H1 (cell line): ENCODE results near the gene MYCBPAP. TPM values are rescaled to one million over a fixed set of nuclear protein-coding genes. Genes with fewer than 3 reads are reported as not detected.

Experiments used
- CTCF ChIA-PET: fragments of 300-600 bp; sonication (Branson Sonifier 250); formaldehyde crosslinking; loops from one replicate; lab custom pipeline; 2021; ENCODE audit not compliant: partially characterized antibody; lab: Charles Lee
- POLR2A ChIA-PET: fragments of 300-600 bp; sonication (Branson Sonifier 250); formaldehyde crosslinking; loops from one replicate; lab custom pipeline; 2021; ENCODE audit warnings: inconsistent platforms; ENCODE audit not compliant: partially characterized antibody; lab: Charles Lee
- DNase-seq, 2 experiments: peaks; one replicate each; pipeline versions ENCODE4 v3.0.0 to v3.0.0-alpha.2; 2010 to 2022; ENCODE audit warnings: low spot score in 2 of 2, low read depth in 1 of 2, mixed read lengths in 1 of 2
- FAIRE-seq: peaks from 2 replicates; lab custom pipeline; 2011; peaks lifted over from hg19 to GRCh38; lab: Jason Lieb, UNC
- H2AFZ ChIP-seq: 2 replicates; pipeline ENCODE4 v1.8.1; 2012; ENCODE audit warnings: low read length, inconsistent platforms
- H2AK5ac ChIP-seq: 2 replicates; pipeline ENCODE4 v1.6.1; 2013; ENCODE audit warnings: low read depth, low read length
- H2BK120ac ChIP-seq: replicated peaks from 2 replicates; pipeline ENCODE3; 2013; ENCODE audit warnings: low read depth, low read length, inconsistent platforms
- H2BK12ac ChIP-seq: 2 replicates; pipeline ENCODE4 v1.6.1; 2013; ENCODE audit warnings: low read depth, low read length
- H2BK15ac ChIP-seq: 2 replicates; pipeline ENCODE4 v1.6.1; 2013; ENCODE audit warnings: low read length
- H2BK20ac ChIP-seq: 2 replicates; pipeline ENCODE4 v1.6.1; 2013; ENCODE audit warnings: low read length
- H2BK5ac ChIP-seq: 2 replicates; pipeline ENCODE4 v1.6.1; 2013; ENCODE audit warnings: low read depth, low read length
- H3K14ac ChIP-seq: 2 replicates; pipeline ENCODE4 v1.6.1; 2013; ENCODE audit warnings: inconsistent platforms; ENCODE audit not compliant: insufficient read length
- H3K18ac ChIP-seq: 2 replicates; pipeline ENCODE4 v1.6.1; 2013; ENCODE audit warnings: low read length; ENCODE audit errors: extremely low read depth
- H3K23ac ChIP-seq: 2 replicates; pipeline ENCODE4 v1.6.1; 2013; ENCODE audit warnings: inconsistent platforms; ENCODE audit not compliant: insufficient read length
- H3K23me2 ChIP-seq: 2 replicates; pipeline ENCODE4 v1.6.1; 2013; ENCODE audit warnings: low read depth, low read length
- H3K27ac ChIP-seq: 2 replicates; pipeline ENCODE4 v1.6.1; 2011; ENCODE audit warnings: low read depth, low read length, inconsistent platforms
- H3K27me3 ChIP-seq, 4 experiments: replicated peaks in 1 of 4; 1 replicate in 1 of 4; 2 replicates in 3 of 4; pipeline versions ENCODE4 v1.6.1 to v1.8.1; 2011 to 2013; ENCODE audit warnings: low read length in 3 of 4, mild to moderate bottlenecking in 3 of 4, inconsistent platforms in 2 of 4, mixed read lengths in 2 of 4, moderate library complexity in 1 of 4; ENCODE audit not compliant: control insufficient read depth in 3 of 4, insufficient read depth in 3 of 4; ENCODE audit errors: extremely low read depth in 1 of 4
- H3K36me3 ChIP-seq, 4 experiments: 2 replicates each; pipeline versions ENCODE4 v1.6.1 to v1.8.1; 2011 to 2013; ENCODE audit warnings: mild to moderate bottlenecking in 4 of 4, low read length in 3 of 4, moderate library complexity in 2 of 4, control low read depth in 1 of 4, inconsistent platforms in 1 of 4; ENCODE audit not compliant: insufficient read depth in 4 of 4, control insufficient read depth in 2 of 4
- H3K4ac ChIP-seq: replicated peaks from 2 replicates; pipeline ENCODE3; 2013; ENCODE audit warnings: low read length, low read depth, mixed read lengths, inconsistent platforms; ENCODE audit not compliant: insufficient read length
- H3K4me1 ChIP-seq, 4 experiments: replicated peaks in 1 of 4; 1 replicate in 1 of 4; 2 replicates in 3 of 4; pipeline versions ENCODE4 v1.6.1 to v1.8.1; 2011 to 2013; ENCODE audit warnings: low read length in 3 of 4, inconsistent platforms in 2 of 4, mixed read lengths in 1 of 4; ENCODE audit not compliant: insufficient read depth in 4 of 4, control insufficient read depth in 3 of 4
- H3K4me2 ChIP-seq, 2 experiments: 2 replicates each; pipeline versions ENCODE4 v1.6.1 to v1.8.1; 2011 to 2013; ENCODE audit warnings: low read depth in 2 of 2, low read length in 2 of 2, control low read depth in 1 of 2, inconsistent platforms in 1 of 2, mild to moderate bottlenecking in 1 of 2; ENCODE audit not compliant: insufficient read depth in 1 of 2
- H3K4me3 ChIP-seq, 4 experiments: fragments of 200-600, 300-600 bp in 1 of 4; sonication (generic), shearing (Covaris generic), sonication (Bioruptor Twin) in 1 of 4; 2 replicates each; pipeline versions ENCODE4 v1.5.1 to v1.8.1; 2011 to 2016; ENCODE audit warnings: low read length in 4 of 4, low read depth in 3 of 4, control low read depth in 2 of 4, inconsistent platforms in 2 of 4, mild to moderate bottlenecking in 2 of 4, mixed read lengths in 1 of 4, moderate library complexity in 1 of 4; ENCODE audit not compliant: insufficient read depth in 2 of 4; ENCODE audit errors: extremely low read depth in 1 of 4
- H3K56ac ChIP-seq: replicated peaks from 2 replicates; pipeline ENCODE3; 2013; ENCODE audit warnings: low read depth, mild to moderate bottlenecking, mixed read lengths, low read length, inconsistent platforms; ENCODE audit not compliant: insufficient read length
- H3K79me1 ChIP-seq: 2 replicates; pipeline ENCODE4 v1.6.1; 2013; ENCODE audit warnings: low read depth, low read length, control low read depth
- H3K79me2 ChIP-seq, 2 experiments: 2 replicates each; pipeline versions ENCODE4 v1.6.1 to v1.8.1; 2012 to 2013; ENCODE audit warnings: low read length in 2 of 2, mild to moderate bottlenecking in 2 of 2, inconsistent platforms in 1 of 2; ENCODE audit not compliant: insufficient read depth in 2 of 2, control insufficient read depth in 1 of 2
- H3K9ac ChIP-seq, 4 experiments: replicated peaks in 1 of 4; 1 replicate in 1 of 4; 2 replicates in 3 of 4; pipeline versions ENCODE4 v1.6.1 to v1.8.1; 2011 to 2013; ENCODE audit warnings: low read depth in 3 of 4, low read length in 3 of 4, control low read depth in 2 of 4, mild to moderate bottlenecking in 2 of 4, moderate library complexity in 2 of 4, inconsistent platforms in 1 of 4; ENCODE audit errors: extremely low read depth in 1 of 4
- H3K9me3 ChIP-seq, 2 experiments: 2 replicates each; pipeline versions ENCODE4 v1.6.1 to v1.8.1; 2012 to 2013; ENCODE audit warnings: mild to moderate bottlenecking in 2 of 2, moderate library complexity in 2 of 2, control low read depth in 1 of 2, inconsistent platforms in 1 of 2, low read depth in 1 of 2, low read length in 1 of 2, mixed read lengths in 1 of 2; ENCODE audit not compliant: insufficient read depth in 2 of 2
- H4K20me1 ChIP-seq, 2 experiments: replicated peaks in 1 of 2; 2 replicates each; pipeline versions ENCODE3 to v1.8.1; 2011 to 2013; ENCODE audit warnings: inconsistent platforms in 2 of 2, low read length in 2 of 2, mild to moderate bottlenecking in 1 of 2; ENCODE audit not compliant: insufficient read depth in 2 of 2, control insufficient read depth in 1 of 2
- H4K5ac ChIP-seq: 2 replicates; pipeline ENCODE4 v1.6.1; 2013; ENCODE audit warnings: low read length, low read depth, mixed read lengths, inconsistent platforms; ENCODE audit not compliant: insufficient read length
- H4K8ac ChIP-seq: 2 replicates; pipeline ENCODE4 v1.8.0; 2013; ENCODE audit warnings: mild to moderate bottlenecking, moderate library complexity, low read length, inconsistent platforms; ENCODE audit not compliant: insufficient read depth; ENCODE audit errors: extremely low read depth
- H4K91ac ChIP-seq: replicated peaks from 2 replicates; pipeline ENCODE3; 2013; ENCODE audit warnings: low read length, mixed read lengths, inconsistent platforms; ENCODE audit not compliant: insufficient read length
- CEBPB ChIP-seq: IDR thresholded peaks from 2 replicates; pipeline ENCODE4 v1.6.1; 2012; ENCODE audit warnings: low read depth, low read length
- MAFK ChIP-seq: IDR thresholded peaks from 2 replicates; pipeline ENCODE4 v1.6.1; 2012; ENCODE audit warnings: low read depth, mild to moderate bottlenecking, improper control_type of control experiment, low read length
- PHF8 ChIP-seq: fragments of 200-600 bp; sonication (generic); conservative IDR thresholded peaks from 2 replicates; pipeline ENCODE4 v1.7.1; 2012; ENCODE audit warnings: low read depth, mild to moderate bottlenecking, inconsistent platforms, low read length, moderate library complexity
- RAD21 ChIP-seq, 2 experiments: IDR thresholded peaks in 1 of 2; conservative IDR thresholded peaks in 1 of 2; 2 replicates each; pipeline ENCODE4 v1.6.1; 2011; ENCODE audit warnings: low read depth in 2 of 2, low read length in 2 of 2, improper control_type of control experiment in 1 of 2, inconsistent platforms in 1 of 2, mild to moderate bottlenecking in 1 of 2, moderate library complexity in 1 of 2
- WGBS, 2 experiments: shearing (Covaris generic) in 1 of 2; methylation state at CpG; one replicate each; pipeline versions ENCODE4 v1.1.6 to v1.1.7; 2013 to 2015; ENCODE audit warnings: low lambda C conversion rate in 2 of 2, mixed read lengths in 2 of 2, inconsistent platforms in 1 of 2, low coverage in 1 of 2, missing lambda C conversion rate in 1 of 2; ENCODE audit not compliant: insufficient replicate concordance in 2 of 2, insufficient coverage in 1 of 2, insufficient read length in 1 of 2; ENCODE audit errors: extremely low coverage in 1 of 2, missing lambda C conversion rate in 1 of 2; 5-methylcytosine and 5-hydroxymethylcytosine counted together
- polyA plus RNA-seq, 7 experiments: library from polyadenylated mRNA; depleted of rRNA in 3 of 7; stranded (reverse) in 5 of 7; unstranded in 2 of 7; fragments of >200 nt in 5 of 7; fragments of 200-250 nt in 2 of 7; gene quantifications; 1 replicate in 5 of 7; 2 replicates in 1 of 7; 4 replicates in 1 of 7; pipeline versions ENCODE4 v1.2.1 to v1.2.3, GENCODE V29; 2011 to 2013; ENCODE audit warnings: missing spikeins in 2 of 7, mixed read lengths in 2 of 7
- total RNA-seq: library from RNA; stranded (reverse); fragmentation: NEBNext Ultra II Directional; extraction: Animal tissue kit (Norgen Biotek cat#: 25700); gene quantifications from 2 replicates; pipeline ENCODE4 v1.2.1, GENCODE V29; 2021
- TF ChIP-seq, protein P1 (sequence below), 3 experiments: IDR thresholded peaks; 1 replicate in 2 of 3; 2 replicates in 1 of 3; pipeline versions ENCODE4 v1.5.1 to v1.6.1; 2011; ENCODE audit warnings: low read length in 3 of 3, mild to moderate bottlenecking in 3 of 3, inconsistent platforms in 2 of 3, low read depth in 1 of 3, moderate library complexity in 1 of 3; ENCODE audit not compliant: insufficient read depth in 1 of 3; ENCODE audit errors: control extremely low read depth in 1 of 3

MYCBPAP gene
- total and polyA plus RNA-seq, 2 of the 8 experiments (the other 6 are each of a cell fraction or from before 2014, with no cell fraction given), result 0.89 to 3.3 TPM

DNA sequence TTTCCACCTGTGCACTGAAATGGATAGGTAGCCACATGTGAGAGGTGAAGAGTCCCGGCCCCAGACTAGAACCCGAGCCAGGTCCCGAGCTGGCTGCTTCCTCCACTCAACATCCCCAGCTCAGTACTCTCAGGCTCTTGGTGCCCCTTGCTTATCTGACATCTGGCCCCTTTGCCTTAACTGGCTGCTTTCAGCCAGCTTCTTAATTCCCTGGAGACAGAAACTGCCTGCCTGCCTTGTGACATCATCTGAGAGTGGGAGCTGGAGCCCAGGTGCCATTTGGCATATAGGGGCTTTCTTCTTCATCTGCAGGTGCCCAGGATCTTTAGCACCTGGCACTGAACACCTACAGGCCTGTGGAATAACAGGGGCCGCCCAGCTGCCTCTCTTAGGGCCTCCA lies 48.5 kb upstream of the MYCBPAP start:
- ChIA-PET POLR2A (interaction anchor here (0.9 kb wide), 1 partner anchor 8 kb away, joined by 3 read pairs; no protein-coding TSS in a partner anchor), CTCF (interaction anchor here (0.7 to 4.1 kb wide), 2 partner anchors 13 to 63 kb away, joined by 3 to 22 read pairs; partner anchors contain the start of gene LRRC59)
- H3K79me2 ChIP-seq, result no peaks in the 10 kb centered on the region
- no peak overlapping the region for H3K4me2 ChIP-seq
- WGBS, 2 experiments, result 81% methylated on average over 4 of the region's 4 CpGs; no CpG with 5 or more reads in 1 of the 2 experiments
- no peak overlapping the region for H3K4me3 ChIP-seq
- no peak overlapping the region for H4K8ac ChIP-seq
- H3K27me3 ChIP-seq, result no peaks in the 10 kb centered on the region
- no peaks in the 10 kb centered on the region for H3K9me3 ChIP-seq
- H3K9ac ChIP-seq, result no peak overlapping the region
- DNase-seq (no peak), FAIRE-seq (no peak)
- no peak overlapping the region for H2AFZ ChIP-seq
- H3K14ac ChIP-seq, result no peak overlapping the region
- H3K4me1 ChIP-seq, result no peaks in the 10 kb centered on the region
- no peaks in the 10 kb centered on the region; a peak in 1 of 8 replicates for H3K36me3 ChIP-seq
- no peak overlapping the region for H2BK5ac ChIP-seq
- H4K20me1 ChIP-seq, result peaks cover 0 to 3% of the 10 kb centered on the region in 2 experiments
- no peak overlapping the region for H3K56ac ChIP-seq
- H2BK20ac ChIP-seq, result no peak overlapping the region
- H3K4ac ChIP-seq, result no peak overlapping the region
- no peak overlapping the region for H2BK15ac ChIP-seq
- no peaks in the 10 kb centered on the region for H3K79me1 ChIP-seq
- no peak overlapping the region for H2AK5ac ChIP-seq
- no peak overlapping the region for H4K91ac ChIP-seq
- no peak overlapping the region for H2BK12ac ChIP-seq
- no peaks in the 10 kb centered on the region for H3K23me2 ChIP-seq
- H2BK120ac ChIP-seq, result no peak overlapping the region
- no peak overlapping the region for H3K23ac ChIP-seq
- H3K27ac ChIP-seq, result no peak overlapping the region
- no peak overlapping the region for H3K18ac ChIP-seq
- H4K5ac ChIP-seq, result no peak overlapping the region
- TF ChIP-seq CEBPB (no peak), RAD21 (IDR thresholded peaks at IDR 0.05 in 1 of 2, conservative IDR thresholded peaks at IDR 0.05 in 1 of 2; ENCODE audit: low read depth in 2 of 2, low read length in 2 of 2) (no peak), PHF8 (no peak), MAFK (no peak)
- TF ChIP-seq, protein P1, sequence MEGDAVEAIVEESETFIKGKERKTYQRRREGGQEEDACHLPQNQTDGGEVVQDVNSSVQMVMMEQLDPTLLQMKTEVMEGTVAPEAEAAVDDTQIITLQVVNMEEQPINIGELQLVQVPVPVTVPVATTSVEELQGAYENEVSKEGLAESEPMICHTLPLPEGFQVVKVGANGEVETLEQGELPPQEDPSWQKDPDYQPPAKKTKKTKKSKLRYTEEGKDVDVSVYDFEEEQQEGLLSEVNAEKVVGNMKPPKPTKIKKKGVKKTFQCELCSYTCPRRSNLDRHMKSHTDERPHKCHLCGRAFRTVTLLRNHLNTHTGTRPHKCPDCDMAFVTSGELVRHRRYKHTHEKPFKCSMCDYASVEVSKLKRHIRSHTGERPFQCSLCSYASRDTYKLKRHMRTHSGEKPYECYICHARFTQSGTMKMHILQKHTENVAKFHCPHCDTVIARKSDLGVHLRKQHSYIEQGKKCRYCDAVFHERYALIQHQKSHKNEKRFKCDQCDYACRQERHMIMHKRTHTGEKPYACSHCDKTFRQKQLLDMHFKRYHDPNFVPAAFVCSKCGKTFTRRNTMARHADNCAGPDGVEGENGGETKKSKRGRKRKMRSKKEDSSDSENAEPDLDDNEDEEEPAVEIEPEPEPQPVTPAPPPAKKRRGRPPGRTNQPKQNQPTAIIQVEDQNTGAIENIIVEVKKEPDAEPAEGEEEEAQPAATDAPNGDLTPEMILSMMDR (IDR thresholded peaks at IDR 0.05; ENCODE audit: control extremely low read depth in 1 of 3, insufficient read depth in 1 of 3, low read depth in 1 of 3, low read length in 3 of 3), result no peak
